IMR-90 (cell line): Measurements from ENCODE around the gene ETV6.

ENCODE experiments used
- CEBPB ChIP-seq: IDR thresholded peaks from 2 replicates; pipeline ENCODE4 v1.6.1; 2012; ENCODE audit warnings: low read depth, low read length, improper control_type of control experiment
- CTCF ChIP-seq: conservative IDR thresholded peaks from 2 replicates; pipeline ENCODE4 v1.5.1; 2012; ENCODE audit warnings: mild to moderate bottlenecking, low read depth, low read length, improper control_type of control experiment
- ELK1 ChIP-seq: fragments of 150-350 bp; IDR thresholded peaks from 2 replicates; pipeline ENCODE4 v1.6.1; 2016; ENCODE audit warnings: low read depth, mild to moderate bottlenecking, low read length, moderate library complexity, borderline replicate concordance
- FOS ChIP-seq: fragments of 150-350 bp; IDR thresholded peaks from 2 replicates; pipeline ENCODE4 v1.6.1; 2016; ENCODE audit warnings: low read depth, low read length
- MXI1 ChIP-seq: IDR thresholded peaks from 2 replicates; pipeline ENCODE4 v1.6.1; 2012; ENCODE audit warnings: low read depth, mild to moderate bottlenecking, low read length, moderate library complexity, borderline replicate concordance
- POLR2A ChIP-seq: IDR thresholded peaks from 2 replicates; pipeline ENCODE4 v1.6.1; 2012; ENCODE audit warnings: mild to moderate bottlenecking, low read depth, low read length
- RAD21 ChIP-seq: IDR thresholded peaks from 2 replicates; pipeline ENCODE4 v1.6.1; 2012; ENCODE audit warnings: low read length, improper control_type of control experiment
- RFX5 ChIP-seq: IDR thresholded peaks from 2 replicates; pipeline ENCODE4 v1.8.0; 2012; ENCODE audit warnings: low read depth, mild to moderate bottlenecking, low read length, moderate library complexity
- SMC3 ChIP-seq: fragments of 150-350 bp; IDR thresholded peaks from 2 replicates; pipeline ENCODE4 v1.6.1; 2016; ENCODE audit warnings: low read depth, mild to moderate bottlenecking, antibody characterized with exemption, low read length, moderate library complexity
- USF2 ChIP-seq: fragments of 150-350 bp; IDR thresholded peaks from 2 replicates; pipeline ENCODE4 v1.6.1; 2017; ENCODE audit warnings: mild to moderate bottlenecking, antibody characterized with exemption, low read length, low read depth

GRCh38 chr12:11731455-11731854 lies 82.0 kb downstream of the ETV6 start:
- TF ChIP-seq CTCF (no peak), POLR2A (no peak), RAD21 (no peak), RFX5 (no peak), SMC3 (no peak), MXI1 (no peak), USF2 (no peak), FOS (no peak), ELK1 (no peak), CEBPB (no peak)
